NCI-H774 (cell line): ENCODE data around the gene LENG1.

Experiments used
- DNase-seq: peaks from one replicate; lab custom pipeline; 2025; lab: John Stamatoyannopoulos, UW

Gene LENG1

GRCh38 chr19:54164369-54165068 lies 5.0 kb upstream of the LENG1 start:
- DNase-seq: peak; percentile 75

- DNase-seq: no peak
Observed at GRCh38 chr19:54162884-54163283, 3.4 kb upstream of the LENG1 start.

GRCh38 chr19:54162241-54162805 lies 2.8 kb upstream of the LENG1 start:
- peak; percentile 74 for DNase-seq

GRCh38 chr19:54160854-54161253 lies 1.3 kb upstream of the LENG1 start:
- DNase-seq: no peak

- no peak for DNase-seq
Observed at GRCh38 chr19:54160182-54160811, 776 bp upstream of the LENG1 start.

- DNase-seq: no peak
Observed at GRCh38 chr19:54158812-54159351, 639 bp downstream of the LENG1 start.

GRCh38 chr19:54156953-54157352 lies 2.6 kb downstream of the LENG1 start:
- DNase-seq: no peak

- no peak for DNase-seq
Observed at GRCh38 chr19:54156490-54156889, 3.0 kb downstream of the LENG1 start.

GRCh38 chr19:54155694-54156093 lies 3.8 kb downstream of the LENG1 start:
- DNase-seq: no peak

- no peak for DNase-seq
Observed at GRCh38 chr19:54154603-54155345, 4.7 kb downstream of the LENG1 start.

GRCh38 chr19:54153731-54154326 lies 5.7 kb downstream of the LENG1 start:
- no peak for DNase-seq

- DNase-seq: no peak
Observed at GRCh38 chr19:54152878-54153524, 6.5 kb downstream of the LENG1 start.

GRCh38 chr19:54152267-54152666 lies 7.3 kb downstream of the LENG1 start:
- no peak for DNase-seq

- DNase-seq: no peak
Observed at GRCh38 chr19:54151362-54152035, 8.0 kb downstream of the LENG1 start.

GRCh38 chr19:54149021-54149812 lies 10.3 kb downstream of the LENG1 start:
- no peak for DNase-seq

GRCh38 chr19:54148158-54148557 lies 11.4 kb downstream of the LENG1 start:
- no peak for DNase-seq

GRCh38 chr19:54147676-54148075 lies 11.8 kb downstream of the LENG1 start:
- DNase-seq: no peak

GRCh38 chr19:54145541-54146158 lies 13.9 kb downstream of the LENG1 start:
- no peak for DNase-seq

- DNase-seq: no peak
Observed at GRCh38 chr19:54142166-54142780, 17.2 kb downstream of the LENG1 start.
